Activated CD8-positive, alpha-beta memory T cell treated with anti-CD3 and anti-CD28 coated beads for 36 hours (primary cell): ENCODE results near the gene ZFYVE19. TPM values are rescaled to one million over a fixed set of nuclear protein-coding genes. Genes with fewer than 3 reads are reported as not detected.

Experiments used
- CTCF ChIA-PET: fragments of 350-600 bp; sonication (Branson Sonifier 250); formaldehyde crosslinking; loops from one replicate; lab custom pipeline; 2021; ENCODE audit warnings: antibody characterized with exemption; lab: Charles Lee
- POLR2A ChIA-PET: fragments of 350-600 bp; sonication (Branson Sonifier 250); formaldehyde crosslinking; loops from one replicate; lab custom pipeline; 2021; ENCODE audit warnings: antibody characterized with exemption; lab: Charles Lee
- total RNA-seq, 2 experiments: library from RNA; stranded (reverse); gene quantifications; one replicate each; pipeline ENCODE4 v1.2.3, GENCODE V29; 2021

Gene ZFYVE19
- total RNA-seq, 2 experiments from 2014 or later: 21.9 to 22.3 TPM

DNA sequence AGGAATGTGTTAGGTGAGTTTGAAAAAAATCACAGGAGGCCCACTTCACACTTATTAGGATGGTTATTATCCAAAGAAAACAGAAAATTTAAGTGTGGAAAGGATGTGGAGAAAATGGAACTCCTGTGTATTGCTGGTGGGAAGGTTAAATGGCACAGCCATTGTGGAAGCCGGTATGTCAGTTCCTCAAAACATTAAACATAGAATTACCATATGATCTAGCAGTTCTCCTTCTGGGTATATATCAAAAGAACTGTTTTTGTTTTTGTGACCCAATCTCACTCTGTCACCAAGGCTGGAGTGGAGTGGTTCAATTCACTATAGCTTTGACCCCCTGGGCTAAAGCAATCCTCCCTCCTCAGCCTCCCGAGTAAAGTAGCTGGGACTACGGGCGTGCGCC is 10.4 kb upstream of the ZFYVE19 start:
- CTCF ChIA-PET: no interaction called here
- POLR2A ChIA-PET: no interaction called here

DNA sequence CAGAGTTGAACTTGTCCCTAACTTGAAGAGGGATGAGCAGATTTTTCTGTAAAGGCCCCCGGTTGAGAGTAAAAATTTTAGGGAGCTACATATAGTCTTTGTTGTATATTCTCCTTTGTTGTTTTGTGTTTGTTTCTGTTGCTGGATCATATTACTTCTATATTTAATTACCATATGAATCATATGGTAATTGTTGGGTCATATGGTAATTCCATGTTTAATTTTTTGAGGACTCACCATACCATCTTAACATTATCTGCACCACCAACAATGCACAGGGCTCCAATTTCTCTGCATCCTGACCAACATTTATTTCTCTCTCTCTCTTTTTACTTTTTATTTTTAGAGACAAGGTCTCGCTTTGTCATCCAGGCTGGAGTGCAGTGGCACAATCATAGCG is 7.4 kb upstream of the ZFYVE19 start:
- POLR2A ChIA-PET: no interaction called here
- CTCF ChIA-PET: no interaction called here

DNA sequence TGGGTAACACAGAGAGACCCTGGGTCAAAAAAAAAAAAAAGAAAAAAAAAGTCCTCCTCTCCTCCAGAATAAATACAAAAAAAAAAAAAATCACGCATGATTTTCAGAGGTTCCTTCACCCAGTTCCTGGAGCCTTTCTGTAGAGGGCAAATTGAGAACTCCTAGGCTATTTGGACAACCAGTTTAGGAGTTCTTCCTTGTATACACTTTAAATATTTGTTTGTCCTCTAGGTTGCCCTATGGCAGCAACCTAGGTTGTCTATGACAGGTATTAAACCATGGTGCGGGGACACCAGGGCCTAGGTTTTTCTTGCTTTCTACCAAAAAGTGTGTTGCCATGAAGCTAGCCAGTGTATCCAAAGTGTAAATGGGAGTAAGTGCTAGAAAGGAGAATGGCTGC is 3.8 kb upstream of the ZFYVE19 start:
- CTCF ChIA-PET: interaction anchor here (0.7 kb wide), 1 partner anchor 17 kb away, joined by 4 read pairs; no protein-coding TSS in a partner anchor

DNA sequence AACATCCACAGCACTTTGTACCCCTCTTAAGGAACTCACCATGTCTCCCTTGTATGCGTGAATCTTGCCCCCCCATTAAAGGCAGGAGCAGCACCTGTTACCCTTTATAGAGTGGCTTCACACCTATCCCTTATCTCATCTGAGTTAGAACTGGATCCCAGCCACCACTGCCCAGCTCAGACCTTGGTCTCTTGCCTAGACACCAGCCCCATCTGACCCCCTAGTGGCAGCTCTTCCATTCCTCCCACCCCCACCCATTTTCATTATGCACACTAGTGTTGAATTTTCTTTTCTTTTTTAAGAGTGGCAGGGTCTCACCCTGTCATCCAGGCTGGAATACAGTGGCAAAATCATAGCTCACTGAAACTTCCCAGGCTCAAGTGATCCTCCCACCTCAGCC is 3.2 kb upstream of the ZFYVE19 start:
- CTCF ChIA-PET: interaction anchor here (0.7 to 1.5 kb wide), 3 partner anchors 10 to 18 kb away, joined by 3 to 4 read pairs (median 3); no protein-coding TSS in a partner anchor
- POLR2A ChIA-PET: interaction anchor here (0.6 kb wide), 1 partner anchor 27 kb away, joined by 4 read pairs; no protein-coding TSS in a partner anchor

More for the DNA sequence above, 3.8 kb upstream of the ZFYVE19 start:
- POLR2A ChIA-PET: no interaction called here

DNA sequence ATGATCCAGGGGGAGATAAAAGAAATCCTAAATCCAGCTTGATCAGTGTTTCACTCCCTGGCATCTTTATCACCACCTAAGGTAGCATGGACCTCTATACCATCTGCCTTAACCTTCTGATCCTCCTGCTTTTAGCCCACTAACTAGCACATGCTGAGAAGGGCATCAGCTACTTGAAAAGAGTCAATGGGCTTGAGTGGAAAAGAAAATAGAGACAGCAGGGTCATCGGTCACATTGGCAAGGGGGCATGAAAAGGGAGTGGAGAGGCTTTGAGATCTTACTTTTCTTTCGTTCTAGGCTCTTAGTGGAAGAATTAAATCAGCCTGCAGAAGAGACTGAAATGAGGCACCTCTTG is 239 bp upstream of the ZFYVE19 start:
- POLR2A ChIA-PET: interaction anchor here (0.9 to 1.9 kb wide), 5 partner anchors 30 to 237 kb away, joined by 3 to 8 read pairs (median 4); partner anchors contain the start of genes GCHFR, RAD51 and RPUSD2
- CTCF ChIA-PET: interaction anchor here (0.7 to 2.2 kb wide), 6 partner anchors 16 to 742 kb away, joined by 3 to 6 read pairs (median 3); no protein-coding TSS in a partner anchor

DNA sequence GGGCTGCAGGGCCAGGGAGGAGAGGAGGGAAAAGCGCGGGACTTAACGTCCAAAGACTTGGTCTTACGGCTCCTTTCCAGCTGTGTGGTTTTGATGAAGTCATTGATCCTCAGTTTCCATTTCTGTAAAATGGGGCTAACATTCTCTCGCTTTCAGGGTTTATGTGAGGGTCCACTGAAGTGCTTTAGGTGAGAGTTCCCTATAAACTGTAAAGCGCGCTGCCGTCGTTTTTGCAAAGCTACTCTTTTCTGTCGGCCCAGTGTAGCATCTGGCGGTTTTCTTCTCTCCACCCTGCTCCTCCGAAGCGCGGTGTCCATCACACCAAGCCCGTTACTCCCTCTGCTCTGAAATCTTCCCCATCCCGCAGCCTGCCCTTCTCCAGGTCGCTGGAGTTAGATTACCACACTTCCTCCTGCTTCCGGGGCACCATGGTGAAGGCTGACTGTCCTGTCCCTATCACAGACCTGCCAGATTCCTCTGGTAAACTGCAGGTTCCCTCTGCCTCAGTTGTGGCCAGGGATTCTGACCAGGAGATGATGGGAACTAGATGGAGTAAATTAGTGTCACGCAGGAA is 1.1 kb downstream of the ZFYVE19 start:
- CTCF ChIA-PET: interaction anchor here (1.0 to 2.2 kb wide), 3 partner anchors 36 to 51 kb away, joined by 3 to 6 read pairs (median 3); partner anchors contain the start of gene SPINT1
- POLR2A ChIA-PET: interaction anchor here (0.6 to 1.8 kb wide), 4 partner anchors 50 to 113 kb away, joined by 4 to 8 read pairs (median 4); partner anchors contain the start of gene RAD51

DNA sequence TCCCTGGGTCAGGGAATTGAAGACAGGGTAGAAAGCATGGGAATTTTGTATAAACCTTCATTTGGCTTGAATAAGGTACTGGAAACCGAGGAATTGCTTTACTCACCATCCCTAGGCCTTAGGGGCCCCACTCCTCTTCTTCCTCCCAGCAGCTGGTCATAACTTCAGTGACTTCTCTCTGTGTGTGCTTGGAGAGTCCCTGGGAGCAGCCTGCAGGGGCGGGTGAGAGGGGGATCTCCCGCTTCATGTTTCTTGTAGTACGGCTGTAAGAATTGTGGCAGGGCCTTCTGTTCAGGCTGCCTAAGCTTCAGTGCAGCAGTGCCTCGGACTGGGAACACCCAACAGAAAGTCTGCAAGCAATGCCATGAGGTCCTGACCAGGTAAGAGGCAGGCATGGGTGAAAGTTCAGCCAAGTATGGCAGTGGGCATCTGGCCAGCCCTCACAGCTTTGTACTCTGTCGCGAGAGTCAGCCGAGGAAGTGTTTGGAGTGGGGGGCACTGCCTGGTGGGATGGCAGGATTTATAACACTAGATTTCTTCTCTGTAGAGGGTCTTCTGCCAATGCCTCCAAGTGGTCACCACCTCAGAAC is 2.1 kb downstream of the ZFYVE19 start:
- POLR2A ChIA-PET: no interaction called here
- CTCF ChIA-PET: interaction anchor here (1.0 kb wide), 1 partner anchor 35 kb away, joined by 3 read pairs; the partner anchor contains the start of gene SPINT1

DNA sequence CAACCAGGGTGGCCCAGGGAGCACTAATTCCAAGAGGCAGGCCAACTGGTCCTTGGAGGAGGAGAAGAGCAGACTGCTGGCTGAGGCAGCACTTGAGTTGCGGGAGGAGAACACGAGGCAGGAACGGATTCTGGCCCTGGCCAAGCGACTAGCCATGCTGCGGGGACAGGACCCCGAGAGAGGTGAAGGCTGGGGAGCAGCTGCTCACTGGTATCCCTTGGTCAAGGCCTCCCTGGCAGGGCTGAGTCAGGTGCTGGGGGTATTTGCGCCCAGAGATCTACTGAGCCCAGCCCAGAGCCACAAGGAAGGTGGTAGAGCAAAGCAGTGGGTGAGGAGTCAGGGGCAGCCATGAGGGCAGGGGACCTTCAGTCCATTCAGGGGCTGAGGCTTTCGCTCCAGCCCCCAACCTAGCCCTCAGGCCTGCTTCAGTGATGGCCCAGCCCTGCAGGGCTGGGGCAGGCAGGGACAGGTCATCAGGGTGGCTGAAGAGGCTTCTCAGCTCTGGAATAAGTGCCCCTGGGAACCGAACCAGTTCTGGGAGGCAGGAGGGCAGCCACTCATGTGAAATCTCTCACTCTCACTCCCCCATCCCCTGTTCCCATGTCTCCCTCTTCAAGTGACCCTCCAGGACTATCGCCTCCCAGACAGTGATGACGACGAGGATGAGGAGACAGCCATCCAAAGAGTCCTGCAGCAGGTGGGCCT is 6.0 kb downstream of the ZFYVE19 start:
- ChIA-PET POLR2A (no interaction called here), CTCF (interaction anchor here (0.7 to 0.9 kb wide), 2 partner anchors 44 to 45 kb away, joined by 3 read pairs; no protein-coding TSS in a partner anchor)

DNA sequence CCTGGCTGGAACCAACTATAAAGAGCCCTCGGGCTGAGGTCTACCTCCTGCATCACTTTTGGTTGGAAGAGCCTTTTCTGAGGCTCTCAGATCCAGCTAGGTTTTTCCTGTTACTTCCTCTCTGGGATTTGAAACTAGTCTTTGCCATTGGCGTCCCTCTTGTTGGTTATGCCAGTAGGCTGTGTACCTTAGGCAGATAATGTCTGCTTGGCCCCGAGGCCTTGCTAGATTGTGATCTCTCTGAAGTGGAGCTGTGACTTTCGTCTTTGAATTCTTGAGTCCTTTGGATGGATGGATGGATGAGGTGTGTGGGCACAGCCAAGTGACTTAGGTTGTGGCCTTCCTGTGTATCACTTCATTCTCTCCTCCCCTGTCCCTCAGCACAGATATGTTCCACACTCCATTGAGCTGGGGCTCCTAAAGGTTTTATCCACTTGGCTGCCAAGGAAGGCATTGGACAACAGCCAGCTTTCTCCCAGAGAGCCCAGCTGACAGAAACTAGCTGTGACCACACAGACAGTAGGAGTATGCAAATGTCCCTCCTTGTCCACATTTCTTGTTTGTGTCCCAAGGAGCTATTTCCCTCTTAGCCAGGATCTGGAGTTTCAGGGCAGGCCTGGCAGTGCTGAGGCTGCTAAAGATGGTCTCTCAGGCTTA is 8.3 kb downstream of the ZFYVE19 start:
- CTCF ChIA-PET: no interaction called here
- POLR2A ChIA-PET: no interaction called here

DNA sequence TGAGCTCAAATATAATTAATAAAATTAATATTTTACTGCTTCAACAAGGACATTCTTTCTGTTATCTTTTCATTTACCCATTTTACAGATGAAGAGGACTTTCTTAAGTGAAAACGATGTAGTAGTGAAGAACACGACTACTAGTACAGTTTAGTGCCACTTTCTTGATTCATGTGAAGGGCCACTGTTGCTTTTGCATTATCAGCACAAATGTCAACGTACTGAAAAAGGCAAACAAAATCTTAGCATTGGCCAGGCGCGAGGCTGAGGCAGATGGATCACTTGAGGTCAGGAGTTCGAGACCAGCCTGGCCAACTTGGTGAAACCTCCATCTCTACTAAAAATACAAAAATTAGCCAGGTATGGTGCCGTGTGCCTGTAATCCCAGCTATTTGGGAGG is 12.2 kb downstream of the ZFYVE19 start:
- CTCF ChIA-PET: interaction anchor here (0.6 kb wide), 1 partner anchor 1287 kb away, joined by 3 read pairs; no protein-coding TSS in a partner anchor
- POLR2A ChIA-PET: no interaction called here

DNA sequence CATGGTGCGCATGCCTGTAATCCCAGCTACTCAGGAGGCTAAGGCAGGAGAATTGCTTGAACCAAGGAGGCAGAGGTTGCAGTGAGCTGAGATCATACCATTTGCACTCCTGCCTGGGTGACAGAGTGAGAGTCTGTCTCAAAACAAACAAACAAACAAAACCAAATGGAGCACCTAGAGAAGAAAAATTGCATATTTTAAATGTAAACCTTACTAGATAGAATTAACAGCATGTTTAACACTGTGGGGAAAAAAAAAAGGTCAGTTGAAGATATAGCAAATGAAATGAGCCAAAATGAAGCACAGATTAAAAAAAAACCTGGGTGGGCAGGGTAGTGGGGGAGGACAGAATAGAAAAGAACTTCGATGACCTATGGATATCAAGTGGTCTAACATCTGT is 14.3 kb downstream of the ZFYVE19 start:
- ChIA-PET CTCF (no interaction called here), POLR2A (no interaction called here)

DNA sequence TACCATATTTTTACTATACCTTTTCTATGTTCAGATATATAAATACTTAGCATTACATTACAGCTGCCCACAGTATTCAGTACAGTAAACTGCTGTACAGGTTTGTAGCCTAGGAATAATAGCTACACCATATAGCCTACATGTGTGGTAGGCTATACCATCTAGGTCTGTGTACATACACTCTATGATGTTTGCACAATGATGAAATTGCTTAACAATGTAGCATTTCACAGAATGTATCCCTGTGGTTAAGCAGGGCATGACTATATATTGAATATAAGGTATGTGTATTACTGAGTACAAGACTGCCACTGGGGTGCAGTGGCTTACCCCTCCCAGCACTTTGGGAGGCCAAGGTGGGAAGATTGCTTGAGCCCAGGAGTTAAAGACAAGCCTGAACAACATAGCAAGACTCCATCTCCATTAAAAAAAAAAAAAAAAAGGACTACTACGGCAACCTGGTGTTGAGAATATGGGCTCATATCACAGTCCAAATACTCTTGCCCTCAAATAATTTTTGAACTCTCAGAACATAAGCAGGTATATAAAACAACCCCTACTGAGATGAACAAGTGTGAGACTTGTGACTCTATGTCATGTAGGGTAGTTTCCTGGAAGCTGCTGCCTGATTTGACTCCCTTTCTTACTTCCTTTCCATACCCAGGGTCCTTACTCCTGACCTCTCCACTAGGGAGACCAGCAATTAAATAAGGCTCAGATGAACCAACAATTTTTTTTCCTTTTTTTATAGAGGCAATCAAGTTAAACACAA is 16.9 kb downstream of the ZFYVE19 start:
- ChIA-PET CTCF (interaction anchor here (0.6 kb wide), 1 partner anchor 373 kb away, joined by 3 read pairs; no protein-coding TSS in a partner anchor), POLR2A (no interaction called here)

DNA sequence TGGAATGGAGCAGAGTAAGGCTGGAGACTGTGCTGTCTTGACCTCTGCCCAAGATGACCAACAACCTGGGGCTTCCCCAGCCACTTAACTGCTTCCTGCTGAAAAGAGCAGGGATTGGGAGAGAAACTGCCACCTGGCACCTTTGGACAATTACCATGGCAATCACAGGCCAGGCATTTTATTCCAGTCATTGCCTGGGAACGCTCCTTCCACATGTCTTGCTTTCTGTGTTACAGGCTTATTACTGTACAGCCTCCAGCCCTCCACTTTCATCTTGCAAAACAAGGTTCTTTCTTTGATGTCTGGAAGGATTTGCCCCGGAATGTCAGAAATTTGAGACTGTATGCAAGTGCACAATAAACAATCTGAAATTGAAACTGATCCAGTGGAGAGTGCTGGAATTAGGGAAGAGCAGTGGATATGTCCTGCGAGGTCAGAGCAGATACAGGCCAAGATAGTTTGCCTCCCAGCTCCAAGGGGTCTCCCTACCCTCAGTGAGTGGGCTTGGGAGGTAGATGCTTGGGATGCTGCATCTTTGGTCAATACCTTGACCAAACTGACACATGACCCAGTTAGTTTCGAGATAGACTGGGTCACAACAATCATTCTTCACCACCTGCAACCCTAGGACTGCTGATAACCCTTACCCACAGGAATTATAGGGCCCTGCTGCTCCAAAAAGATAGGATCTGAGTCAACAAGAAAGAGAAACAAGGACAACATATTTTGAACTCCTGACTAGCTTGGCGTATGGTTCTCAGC is 19.0 kb downstream of the ZFYVE19 start:
- ChIA-PET POLR2A (no interaction called here), CTCF (no interaction called here)

DNA sequence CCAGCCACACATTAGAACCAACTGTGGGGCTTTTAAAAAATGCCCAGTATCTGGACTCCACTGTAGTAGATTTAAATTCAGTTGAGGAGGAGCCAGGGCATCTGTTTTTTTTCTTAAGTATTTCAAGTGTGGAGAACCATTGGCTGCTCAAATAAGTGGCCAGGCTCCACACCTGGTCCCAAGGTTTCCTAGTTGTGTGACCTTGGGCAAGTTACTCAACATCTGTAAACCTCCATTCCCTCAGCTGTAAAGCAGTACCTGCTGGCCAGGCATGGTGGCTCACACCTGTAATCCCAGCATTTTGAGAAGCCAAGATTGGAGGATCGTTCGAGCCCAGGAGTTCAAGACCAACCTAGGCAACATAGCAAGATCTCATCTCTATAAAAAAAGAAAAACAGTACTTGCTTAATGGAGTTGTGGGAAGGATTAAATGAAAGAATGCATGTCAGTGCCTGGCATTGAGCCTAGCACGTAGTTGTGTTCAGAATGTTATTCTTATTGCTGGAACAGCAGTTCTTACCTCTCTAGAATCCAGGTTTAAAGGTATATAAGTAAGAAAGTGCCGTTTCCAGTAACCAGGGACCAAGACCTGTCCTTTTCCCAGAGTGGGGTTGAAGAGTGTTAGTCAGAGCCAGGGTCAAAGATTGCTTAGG is 19.7 kb downstream of the ZFYVE19 start:
- ChIA-PET POLR2A (no interaction called here), CTCF (no interaction called here)

DNA sequence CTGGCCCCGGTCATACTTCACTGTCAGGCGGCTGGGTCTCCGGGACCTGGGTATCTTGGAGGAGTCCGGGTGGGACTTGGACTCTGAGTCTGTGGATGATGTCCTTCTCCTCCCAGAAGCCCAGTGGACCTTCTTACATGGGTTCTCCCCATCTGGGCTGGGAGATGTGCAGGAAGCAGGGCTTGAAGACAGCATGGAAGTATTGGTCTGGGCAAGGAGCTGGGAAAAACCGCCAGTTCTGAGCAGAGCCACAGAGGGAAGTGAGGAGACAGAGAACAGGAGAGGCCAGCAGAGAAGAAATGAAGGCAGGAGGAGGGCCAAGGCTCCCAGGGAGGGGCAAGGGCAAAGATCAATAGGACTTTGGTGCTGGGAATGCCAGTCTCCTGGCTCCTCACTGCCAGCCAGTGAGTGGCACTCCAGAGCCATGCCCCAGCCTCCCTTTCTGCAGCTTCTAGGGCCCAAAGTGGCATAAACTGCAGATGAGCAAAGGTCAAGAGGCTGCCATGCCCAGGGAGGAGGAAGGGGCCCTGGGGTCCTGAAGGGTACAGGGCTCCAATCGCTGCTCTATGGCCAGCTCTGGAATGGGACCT is 21.7 kb downstream of the ZFYVE19 start, which contains the start of gene PPP1R14D:
TSS of gene PPP1R14D (minus strand) at position 262 of the 590 bp plus-strand sequence. CDS start at position 195, 67 bp downstream.
- POLR2A ChIA-PET: no interaction called here
- CTCF ChIA-PET: no interaction called here

DNA sequence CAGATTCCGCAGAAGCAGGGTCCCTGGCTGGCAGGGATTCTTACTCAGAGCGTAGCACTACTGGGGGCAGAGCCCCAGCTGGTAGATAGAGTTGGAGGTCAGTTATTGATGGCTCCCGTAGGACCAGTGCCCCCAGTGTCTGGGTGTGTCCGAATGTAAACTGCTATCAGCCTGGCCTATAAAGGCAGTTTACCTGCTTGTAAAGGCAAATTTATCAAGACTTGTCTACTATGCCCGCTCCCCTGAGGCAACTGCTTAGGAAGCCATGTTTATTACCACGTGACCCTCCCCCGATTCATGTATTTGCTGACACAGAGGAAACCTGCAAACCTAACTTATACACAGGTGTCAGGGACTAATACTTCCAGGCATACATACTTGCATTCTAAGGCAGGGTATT is 22.2 kb downstream of the ZFYVE19 start:
- ChIA-PET POLR2A (no interaction called here), CTCF (no interaction called here)

DNA sequence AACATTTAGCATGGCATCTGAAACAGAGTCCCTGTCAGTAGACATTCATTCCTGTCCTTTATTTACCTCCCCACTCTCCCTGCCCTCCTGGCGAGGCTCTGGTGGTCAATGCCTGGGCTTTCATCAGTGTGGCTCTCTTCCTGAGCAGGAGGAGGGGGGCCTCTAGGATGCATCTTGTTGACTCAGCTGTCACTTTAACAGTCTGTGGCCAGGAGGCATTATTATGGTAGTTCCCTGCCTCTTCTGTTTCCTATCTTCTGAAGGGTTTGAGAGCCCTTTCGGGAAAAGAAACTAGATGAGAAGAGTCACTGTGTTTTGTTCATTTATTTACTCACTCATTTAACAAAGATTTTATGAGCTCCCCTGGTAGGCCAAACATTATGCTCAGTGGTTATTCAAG is 24.0 kb downstream of the ZFYVE19 start:
- CTCF ChIA-PET: no interaction called here
- POLR2A ChIA-PET: no interaction called here
